Activated naive CD4-positive, alpha-beta T cell treated with anti-CD3 and anti-CD28 coated beads, Interleukin-2, amount 50 U/mL, for 16 hours (primary cell): ENCODE results near the gene RPL32.

ENCODE experiments used
- DNase-seq: peaks from one replicate; pipeline ENCODE4 v3.0.0-alpha.2; 2020

RPL32 gene

DNA sequence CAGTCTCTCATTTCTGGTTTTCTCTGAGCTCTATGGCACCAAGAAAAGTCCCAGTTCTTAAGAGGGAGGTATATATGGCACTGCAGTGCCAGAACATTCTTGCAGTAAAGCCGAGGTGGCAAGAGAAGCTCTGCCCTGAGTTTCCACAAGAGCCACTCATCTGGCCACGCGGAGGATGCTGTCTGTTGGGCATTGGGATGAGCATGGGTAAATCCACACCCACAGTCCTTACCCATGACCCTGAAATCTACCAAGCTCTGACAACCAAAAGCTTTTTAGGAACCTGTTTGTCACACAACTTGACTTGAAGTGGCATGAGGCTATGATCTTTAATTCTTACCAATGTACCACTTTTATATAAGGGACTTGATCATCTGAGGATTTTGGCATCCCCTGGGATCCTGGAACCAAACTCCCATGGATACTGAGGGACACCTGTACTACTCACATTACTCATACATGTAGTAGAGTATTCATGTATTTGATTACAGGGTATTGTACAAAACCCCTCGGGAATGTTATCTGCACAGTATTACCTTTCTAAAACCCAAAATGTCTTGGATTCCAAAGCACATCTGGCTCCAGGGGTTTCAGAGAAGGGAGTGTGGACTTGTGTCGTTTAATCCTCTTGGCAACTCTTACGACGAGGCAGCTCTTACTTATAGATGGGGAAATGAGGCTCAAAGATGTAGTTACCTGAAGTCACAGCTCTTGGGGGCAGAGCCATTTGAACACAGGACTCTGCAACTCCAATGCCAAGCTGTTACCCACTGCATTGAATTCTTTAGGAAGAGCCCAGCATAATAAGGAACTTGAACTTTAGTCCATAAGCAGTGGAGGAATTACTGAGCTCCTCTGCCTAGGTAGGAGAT, 8.8 kb downstream of the RPL32 start:
- no peak for DNase-seq

DNA sequence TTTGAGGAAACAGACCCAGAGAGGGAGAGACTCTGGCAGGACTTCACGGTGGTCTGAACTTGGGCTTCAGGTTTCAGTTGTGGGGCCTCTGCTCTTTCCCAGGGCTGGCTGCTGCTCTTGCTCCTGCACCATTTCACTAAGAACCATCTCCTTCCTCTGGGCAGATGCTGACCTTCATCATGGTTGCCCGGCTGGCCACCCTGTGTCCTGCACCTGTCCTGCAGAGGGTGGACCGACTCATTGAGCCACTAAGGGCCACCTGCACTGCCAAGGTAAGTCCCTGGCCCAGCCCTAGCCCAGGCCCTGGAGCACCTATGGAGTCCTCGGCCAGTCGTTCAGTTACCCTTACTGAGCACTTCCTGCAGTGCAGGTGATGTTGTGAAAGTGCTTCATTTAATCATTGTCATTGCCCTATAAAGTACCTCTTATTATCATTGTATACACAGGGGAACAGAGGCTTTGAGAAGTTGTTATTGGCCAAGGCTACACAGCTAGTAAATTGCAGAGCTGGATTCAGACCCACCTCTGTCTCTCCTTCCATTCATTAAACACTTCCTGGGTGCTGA, 10.0 kb downstream of the RPL32 start:
- DNase-seq, result no peak

DNA sequence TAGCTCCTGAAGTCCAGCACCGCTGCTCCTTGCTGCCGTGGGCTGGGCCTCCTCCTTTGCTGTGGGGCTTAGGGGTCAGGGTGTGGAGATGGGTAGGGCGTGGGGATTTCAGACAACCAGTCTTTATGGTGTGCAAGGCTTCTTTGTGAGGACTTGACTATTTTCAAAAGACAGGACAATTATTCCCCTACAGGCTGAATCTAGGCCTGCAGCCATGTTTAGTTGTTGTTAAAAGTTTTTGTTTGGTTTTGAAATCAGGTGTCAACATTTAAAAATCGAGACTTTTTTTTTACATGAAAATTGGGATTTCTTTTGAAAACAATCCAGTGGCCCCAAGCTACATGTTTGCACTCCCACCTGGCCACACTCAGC, 10.6 kb downstream of the RPL32 start:
- no peak for DNase-seq

DNA sequence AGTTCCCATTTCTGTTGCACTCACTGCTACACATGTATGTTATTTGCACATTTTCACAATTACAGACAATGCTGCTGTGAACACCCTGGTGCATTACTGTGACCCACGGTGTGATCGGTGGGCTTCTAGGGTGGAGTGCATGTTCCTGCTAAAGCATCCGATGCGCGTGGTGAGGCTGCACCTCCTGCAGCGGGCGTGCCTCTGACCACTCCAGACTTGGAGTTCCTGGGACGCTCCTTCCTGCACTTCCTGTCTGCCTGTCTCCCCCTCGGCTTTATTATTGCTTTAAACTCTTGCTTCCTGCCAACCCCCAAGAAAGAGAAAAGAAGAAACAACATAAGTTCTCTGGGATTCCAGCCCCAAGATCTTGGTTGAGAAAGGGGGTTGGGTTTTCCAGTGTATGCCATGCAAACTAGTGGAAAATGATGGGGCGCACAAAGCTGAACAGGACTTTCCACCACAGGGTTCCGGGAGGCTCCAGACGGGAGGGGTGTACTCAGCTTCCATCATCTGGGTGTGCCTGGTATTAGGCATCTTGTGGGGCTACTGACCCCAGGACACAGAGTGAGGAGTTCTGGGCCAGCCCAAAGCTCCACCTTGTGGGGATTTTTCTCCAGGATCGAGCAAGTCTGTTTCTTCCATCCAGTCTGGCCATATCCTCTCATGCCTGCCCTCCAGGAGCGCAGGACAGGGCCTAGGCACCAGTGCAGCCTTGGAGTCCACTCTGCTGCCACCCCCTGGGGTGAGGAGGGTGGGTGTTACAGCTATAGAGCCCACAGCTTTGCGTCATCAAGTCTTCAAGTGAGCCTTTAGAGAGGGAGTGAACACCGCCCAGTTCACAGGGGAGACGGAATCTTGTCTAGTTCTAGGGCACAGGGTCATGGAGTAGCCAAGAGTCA, 11.2 kb downstream of the RPL32 start:
- no peak for DNase-seq

DNA sequence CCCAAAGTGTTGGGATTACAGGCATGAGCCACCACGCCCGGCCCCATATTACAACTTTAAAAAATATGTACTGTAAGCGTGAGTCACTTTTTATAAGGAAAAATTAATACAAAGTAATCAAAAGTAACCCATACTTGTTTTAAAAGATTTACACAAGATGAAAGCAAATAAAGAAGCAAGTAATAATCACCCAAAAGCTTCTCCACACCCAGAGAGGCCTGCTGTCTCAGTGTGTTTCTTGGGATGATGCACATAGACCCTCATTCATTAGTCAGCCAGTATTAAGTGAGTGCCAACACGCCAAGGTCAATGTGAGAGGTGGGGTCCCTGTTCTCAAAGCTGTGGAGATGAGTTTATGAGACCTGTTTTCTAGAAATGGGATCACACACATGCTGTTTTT, 12.0 kb downstream of the RPL32 start:
- no peak for DNase-seq

DNA sequence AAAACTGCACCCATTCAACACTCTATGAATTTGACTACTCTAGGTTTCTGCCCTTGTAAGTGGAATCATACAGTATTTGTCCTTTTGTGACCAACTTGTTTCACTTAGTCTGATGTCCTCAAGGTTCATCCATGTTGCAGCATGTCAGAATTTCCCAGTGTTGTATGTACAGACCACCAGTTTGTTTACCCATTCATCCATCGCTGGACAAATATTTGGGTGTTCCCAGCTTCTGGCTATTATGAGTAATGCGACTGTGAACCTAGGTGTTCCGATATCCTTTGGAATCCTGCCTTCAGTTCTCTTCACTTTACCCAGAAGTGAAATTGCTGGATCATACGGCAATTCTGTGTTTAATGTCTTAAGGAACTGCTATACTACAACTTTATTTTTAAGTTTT, 12.6 kb downstream of the RPL32 start:
- DNase-seq, result no peak

DNA sequence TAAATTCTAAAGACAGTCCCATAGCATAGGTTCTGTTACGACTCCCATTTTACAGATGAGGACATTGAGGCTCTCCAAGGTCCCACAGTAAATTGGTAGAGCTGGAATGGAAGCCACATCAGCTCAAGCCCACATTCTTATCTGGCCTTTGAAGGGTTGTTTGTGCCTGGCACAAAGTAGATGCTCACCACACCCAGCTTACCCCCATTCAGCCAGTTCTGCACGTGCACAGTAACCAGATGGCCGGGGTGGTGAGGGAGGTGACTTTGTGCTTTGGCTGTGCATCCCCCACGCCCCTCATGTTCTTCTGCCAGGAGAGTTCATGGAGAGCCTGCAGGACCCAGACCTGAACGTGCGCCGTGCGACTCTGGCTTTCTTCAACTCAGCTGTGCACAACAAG, 16.2 kb downstream of the RPL32 start:
- DNase-seq, result no peak

DNA sequence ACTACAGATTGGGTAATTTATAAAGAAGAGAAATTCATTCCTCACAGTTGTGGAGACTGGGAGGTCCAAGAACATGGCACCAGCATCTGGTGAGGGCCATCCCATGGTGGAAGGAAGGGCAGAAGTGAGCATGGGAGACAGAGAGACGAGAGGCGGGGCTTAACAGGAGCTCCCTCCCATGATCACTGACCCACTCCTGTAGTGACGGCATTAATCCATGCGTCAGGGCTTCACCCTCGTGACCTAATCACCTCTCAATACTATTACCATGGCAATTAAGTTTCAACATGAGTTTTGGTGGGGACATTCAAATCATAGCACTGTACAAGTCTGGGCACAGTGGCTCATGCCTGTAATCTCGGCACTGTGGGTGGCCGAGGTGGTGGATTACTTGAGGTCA, 17.1 kb downstream of the RPL32 start:
- DNase-seq, result no peak

DNA sequence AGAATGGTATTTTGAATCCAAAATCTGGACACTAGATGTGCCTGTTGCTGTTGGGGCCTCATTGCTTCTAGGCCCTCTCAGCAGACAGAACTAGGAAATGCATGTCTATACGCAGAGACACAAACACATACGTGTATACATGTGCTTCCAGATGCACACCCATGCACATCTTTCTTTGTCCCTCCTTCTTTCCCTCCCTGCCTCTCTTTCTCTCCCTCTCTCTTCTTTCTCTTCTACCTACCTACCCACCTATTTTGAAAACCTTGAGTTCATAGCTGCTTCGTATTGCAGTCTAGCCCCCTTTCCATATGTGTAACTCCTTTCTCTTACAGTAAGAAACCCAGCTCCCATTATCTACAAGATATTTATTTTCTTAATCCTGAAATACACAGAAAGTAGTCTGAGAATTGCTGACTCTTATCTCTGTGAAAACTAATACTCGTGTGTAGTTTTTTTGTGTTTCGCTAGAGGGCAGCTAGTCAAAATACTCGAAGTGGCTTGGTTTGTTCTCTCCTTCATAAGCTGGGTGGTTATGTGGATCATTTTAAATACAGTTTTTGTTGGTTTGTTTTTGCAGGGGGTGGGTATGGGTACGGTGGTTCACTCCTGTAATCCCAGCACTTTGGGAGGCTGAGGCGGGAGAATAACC, 18.5 kb downstream of the RPL32 start:
- no peak for DNase-seq

DNA sequence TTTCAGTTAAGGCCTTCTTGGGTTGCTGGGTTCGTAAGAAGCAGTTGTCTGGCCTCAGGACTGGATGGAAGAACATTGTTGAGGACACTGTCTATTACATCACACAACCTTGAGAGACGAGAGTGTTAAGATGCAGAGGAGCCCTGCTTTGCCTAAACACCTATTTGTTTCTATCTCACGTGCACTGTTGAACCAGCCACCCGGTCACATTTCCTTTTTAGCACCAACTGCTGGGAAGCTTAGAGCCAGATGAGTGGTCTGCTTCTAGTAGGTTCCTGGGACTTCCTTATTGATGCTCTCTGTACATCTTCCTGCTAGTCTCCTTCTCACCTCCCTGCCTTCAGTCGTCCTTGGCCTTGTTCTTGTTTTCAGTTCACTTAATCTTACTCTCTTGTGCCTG, 22.6 kb downstream of the RPL32 start:
- DNase-seq, result no peak

DNA sequence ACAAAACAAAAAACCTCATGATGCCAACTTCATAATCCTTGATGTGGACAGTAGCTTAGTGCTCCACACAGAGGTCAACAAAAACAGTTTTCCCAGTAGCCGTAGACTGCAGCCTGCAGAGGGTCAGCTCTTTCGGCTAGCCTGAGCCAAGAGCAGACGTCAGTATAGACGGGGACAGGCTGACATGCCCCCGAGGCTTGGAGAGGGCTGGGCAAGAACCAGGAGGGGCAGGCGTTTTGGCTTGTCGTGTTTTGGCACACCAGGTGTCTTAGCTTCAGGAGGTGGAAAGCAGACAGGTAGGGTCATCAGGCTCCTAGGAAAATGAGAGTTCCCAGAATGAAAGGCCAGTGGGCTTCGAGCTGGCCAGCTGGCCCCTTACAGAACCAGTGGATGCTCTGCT, 23.1 kb downstream of the RPL32 start:
- no peak for DNase-seq

DNA sequence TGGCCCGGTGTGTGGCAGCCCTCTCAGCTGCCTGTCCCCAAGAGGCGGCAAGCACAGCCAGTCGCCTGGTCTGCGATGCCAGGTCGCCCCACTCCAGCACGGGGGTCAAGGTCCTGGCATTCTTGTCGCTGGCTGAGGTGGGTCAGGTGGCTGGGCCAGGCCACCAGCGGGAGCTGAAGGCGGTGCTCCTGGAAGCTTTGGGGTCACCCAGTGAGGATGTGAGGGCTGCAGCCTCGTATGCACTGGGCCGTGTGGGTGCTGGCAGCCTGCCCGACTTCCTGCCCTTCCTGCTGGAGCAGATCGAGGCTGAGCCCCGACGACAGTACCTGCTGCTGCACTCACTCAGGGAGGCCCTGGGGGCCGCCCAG, 24.0 kb downstream of the RPL32 start:
- DNase-seq, result no peak

DNA sequence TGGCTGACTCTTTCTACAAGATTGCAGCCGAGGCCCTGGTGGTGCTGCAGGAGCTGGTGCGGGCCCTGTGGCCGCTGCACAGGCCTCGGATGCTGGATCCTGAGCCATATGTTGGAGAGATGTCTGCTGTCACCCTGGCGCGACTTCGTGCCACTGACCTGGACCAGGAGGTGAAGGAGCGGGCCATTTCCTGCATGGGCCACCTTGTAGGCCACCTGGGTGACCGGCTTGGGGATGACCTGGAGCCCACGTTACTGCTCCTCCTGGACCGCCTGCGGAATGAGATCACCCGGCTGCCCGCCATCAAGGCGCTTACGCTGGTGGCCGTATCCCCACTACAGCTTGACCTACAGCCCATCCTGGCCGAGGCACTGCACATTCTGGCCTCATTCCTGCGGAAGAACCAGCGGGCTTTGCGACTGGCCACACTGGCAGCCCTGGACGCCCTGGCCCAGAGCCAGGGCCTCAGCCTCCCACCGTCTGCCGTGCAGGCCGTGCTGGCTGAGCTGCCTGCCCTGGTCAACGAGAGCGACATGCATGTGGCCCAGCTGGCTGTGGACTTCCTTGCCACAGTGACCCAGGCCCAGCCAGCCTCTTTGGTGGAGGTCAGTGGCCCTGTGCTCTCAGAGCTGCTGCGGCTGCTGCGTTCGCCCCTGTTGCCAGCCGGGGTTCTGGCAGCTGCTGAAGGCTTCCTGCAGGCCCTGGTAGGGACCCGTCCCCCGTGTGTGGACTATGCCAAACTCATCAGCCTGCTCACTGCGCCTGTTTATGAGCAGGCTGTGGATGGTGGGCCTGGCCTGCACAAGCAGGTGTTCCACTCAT, 24.6 kb downstream of the RPL32 start:
- no peak for DNase-seq

DNA sequence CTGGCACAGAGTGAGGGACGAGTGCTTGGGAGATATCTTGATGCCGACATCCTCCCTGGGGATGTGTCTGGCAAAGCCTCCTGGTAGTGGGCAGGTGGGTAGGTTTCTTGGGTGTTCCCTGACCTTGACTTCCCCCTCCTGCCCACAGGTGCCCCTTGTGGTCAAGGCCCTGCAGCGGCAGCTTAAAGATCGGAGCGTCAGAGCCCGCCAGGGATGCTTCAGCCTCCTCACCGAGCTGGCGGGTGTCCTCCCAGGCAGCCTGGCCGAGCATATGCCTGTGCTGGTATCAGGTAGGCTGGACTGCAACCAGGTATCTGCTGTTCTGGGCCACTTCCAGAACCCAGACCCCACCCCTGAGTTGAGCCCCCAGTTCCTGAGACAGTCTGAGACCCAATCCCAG, 25.6 kb downstream of the RPL32 start:
- no peak for DNase-seq

DNA sequence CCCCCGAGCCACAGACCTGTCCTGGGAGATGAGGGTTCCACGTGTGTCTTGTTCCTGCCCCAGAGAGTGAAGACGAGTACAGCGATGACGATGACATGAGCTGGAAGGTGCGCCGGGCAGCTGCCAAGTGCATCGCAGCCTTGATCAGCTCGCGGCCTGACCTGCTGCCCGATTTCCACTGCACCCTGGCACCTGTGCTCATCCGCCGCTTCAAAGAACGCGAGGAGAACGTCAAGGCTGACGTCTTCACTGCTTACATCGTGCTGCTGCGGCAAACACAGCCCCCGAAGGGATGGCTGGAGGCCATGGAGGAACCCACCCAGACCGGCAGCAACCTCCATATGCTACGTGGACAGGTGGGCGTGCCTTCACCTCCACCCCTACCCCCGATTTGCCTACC, 26.3 kb downstream of the RPL32 start:
- no peak for DNase-seq

DNA sequence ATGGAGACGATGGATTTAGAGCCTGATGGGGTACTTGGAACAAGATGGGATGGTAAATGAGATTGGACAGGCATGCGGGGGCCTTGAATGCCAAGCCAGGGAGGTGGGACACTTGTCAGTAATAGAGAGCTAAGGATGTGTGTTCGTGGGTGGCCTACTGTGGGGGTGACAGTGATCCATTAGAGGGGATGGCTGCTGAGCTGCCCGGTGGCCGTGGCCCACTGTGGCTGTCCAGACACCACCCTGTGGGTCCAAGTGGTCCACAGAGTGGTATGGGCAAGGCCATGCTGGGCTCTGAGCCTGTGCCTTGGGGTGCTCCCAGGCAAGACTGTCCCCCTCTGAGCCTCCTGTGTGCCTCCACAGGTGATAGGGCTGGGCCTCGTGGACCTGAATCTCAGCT, 27.4 kb downstream of the RPL32 start:
- no peak for DNase-seq

DNA sequence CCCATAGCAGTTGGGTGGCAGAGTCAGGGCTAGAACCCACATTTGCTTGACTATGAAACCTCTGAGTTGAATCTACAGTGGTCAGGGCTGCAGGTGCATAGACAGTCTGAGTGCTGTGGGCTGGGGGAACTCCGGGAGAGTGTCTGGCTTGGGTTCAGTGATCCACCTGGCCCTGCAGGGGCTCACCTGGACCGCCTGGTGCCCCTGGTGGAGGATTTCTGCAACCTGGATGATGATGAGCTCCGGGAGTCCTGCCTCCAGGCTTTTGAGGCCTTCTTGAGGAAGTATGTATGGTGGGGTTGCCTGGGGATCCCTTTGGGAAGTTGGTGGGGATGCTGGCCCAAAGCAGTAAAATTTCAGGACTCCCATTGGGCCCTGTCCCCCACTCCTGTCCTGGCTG, 28.6 kb downstream of the RPL32 start:
- no peak for DNase-seq

DNA sequence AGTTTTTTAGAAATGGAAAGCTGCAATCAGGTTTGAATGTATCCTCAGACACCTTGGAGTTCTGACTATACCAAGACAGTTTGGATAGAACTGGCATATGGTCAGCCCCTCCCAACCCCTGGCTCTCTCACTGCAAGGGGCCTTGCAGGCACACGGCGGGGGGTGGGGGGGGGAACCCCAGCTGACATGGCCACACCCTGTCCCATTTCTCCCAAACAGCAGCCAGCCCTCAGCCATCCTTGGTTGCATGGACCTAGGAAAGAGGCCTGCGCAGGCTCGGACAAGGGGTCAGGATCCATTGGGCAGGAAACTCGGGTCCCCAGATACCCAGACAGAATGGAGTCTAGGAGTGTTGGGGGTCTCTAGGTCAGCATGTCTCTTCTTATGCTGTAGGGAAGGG, 30.4 kb downstream of the RPL32 start:
- no peak for DNase-seq

DNA sequence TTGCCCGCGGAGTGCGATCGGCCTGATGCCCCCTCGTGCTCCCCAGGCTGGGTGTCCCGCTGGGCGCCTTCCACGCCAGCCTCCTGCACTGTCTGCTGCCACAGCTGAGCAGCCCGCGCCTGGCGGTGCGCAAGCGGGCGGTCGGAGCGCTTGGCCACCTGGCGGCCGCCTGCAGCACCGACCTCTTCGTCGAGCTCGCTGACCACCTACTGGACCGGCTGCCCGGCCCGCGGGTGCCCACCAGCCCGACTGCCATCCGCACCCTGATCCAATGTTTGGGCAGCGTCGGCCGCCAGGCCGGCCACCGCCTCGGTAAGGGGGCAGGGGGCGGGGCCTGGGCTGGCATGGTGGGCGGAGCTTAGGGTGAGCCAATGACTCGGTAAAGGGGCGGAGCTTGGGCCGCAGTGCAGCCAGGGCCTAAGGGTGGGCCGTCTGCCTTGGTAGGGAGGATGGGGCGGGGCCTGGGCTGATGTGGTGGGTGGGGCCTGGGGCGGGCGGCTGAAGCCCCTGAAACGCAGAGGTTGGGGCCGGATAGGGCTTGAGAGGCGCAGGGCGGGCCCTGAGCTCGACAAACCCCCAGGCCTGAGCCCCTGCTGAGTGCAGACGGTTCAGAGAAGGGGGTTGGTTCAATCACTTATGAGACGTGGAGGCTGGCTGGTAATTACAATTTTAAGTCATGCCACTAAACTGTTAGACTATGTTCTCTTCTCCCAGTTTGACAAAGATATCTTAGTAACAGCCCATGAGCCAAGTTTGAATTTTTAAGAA, 31.2 kb downstream of the RPL32 start:
- DNase-seq, result peak; percentile 95

DNA sequence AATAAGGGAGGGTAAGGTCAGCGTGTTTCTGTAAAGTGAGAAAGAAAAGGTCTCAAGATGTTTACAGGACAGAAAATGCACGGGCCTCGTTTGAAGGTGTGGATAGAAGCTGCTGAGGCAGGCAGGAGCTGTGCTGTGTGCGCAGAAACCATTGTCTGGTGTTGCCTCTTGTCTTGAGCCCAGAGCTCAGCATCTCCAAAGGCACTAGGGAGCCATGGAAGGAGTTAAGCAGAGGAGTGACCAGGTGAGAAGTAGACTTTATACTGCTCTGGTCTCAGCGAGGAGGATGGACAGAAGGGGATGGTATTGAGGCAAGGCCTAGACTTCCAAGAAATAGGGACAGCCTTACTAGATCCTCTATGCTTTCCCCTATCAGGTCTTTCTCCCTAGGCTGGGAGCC, 31.9 kb downstream of the RPL32 start:
- no peak for DNase-seq

DNA sequence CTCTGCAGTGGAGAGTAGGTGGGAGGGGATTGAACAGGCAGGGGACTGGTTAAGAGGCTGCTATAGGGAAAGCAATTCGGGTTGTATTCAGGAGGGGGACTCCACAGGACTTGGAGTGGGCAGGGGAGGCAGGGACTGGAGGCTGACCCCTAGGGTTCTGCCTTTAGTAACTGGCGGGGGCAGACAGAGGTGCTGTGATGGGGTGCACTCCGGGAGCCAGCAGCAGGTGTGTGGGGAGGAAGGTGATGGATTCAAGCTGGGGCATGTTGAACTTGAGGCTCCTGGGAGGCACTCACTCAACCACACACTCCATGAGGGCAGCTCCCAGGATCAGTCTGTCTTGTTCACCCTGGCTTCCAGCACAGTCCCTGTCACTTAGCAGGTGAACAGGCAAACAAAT, 32.4 kb downstream of the RPL32 start:
- no peak for DNase-seq

DNA sequence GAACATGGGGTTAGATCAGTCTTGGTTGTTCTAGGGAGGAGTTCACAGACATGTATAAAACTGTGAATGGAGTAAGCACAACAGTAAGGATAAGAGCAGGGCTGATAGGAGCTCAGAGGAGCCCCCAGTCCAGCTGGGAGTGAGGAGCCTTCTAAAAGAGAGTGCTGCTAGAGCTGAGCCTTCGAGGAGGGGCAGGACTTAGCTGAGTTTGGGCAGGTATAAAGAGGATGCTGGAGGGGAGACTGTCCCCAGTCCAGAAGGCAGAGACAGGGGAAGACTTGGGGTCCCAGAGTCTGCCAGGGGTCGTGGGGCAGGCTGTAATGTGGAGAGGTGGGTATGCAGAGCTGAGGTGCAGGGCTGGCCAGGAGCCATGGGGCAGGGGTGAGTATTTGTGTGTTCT, 32.8 kb downstream of the RPL32 start:
- DNase-seq, result no peak
